ENCODE measurements around the gene ARHGAP24. TPM values are rescaled to one million over a fixed set of nuclear protein-coding genes. Genes with fewer than 3 reads are reported as not detected.

Gene ARHGAP24
- total RNA-seq, 1 experiment from 2014 or later: 4.6 TPM

GRCh38 chr4:85675076-85676049, 200.4 kb downstream of the ARHGAP24 start:
- no peak for DNase-seq (ENCODE audit: low spot score)
- in situ Hi-C loops (cut with HindIII; ENCODE audit: low sequenced_read_pairs): no loop called here

- DNase-seq (ENCODE audit: low spot score): peak; percentile 8
- in situ Hi-C loops (cut with HindIII; ENCODE audit: low sequenced_read_pairs): no loop called here
These were observed 201.1 kb downstream of the ARHGAP24 start for GRCh38 chr4:85676050-85676425.

- DNase-seq (ENCODE audit: low spot score): peak; percentile 45
- in situ Hi-C loops (cut with HindIII; ENCODE audit: low sequenced_read_pairs): no loop called here
These were observed 202.1 kb downstream of the ARHGAP24 start for GRCh38 chr4:85676850-85677590.

- in situ Hi-C loops (cut with HindIII; ENCODE audit: low sequenced_read_pairs): no loop called here
- DNase-seq (ENCODE audit: low spot score): no peak
These were observed 206.3 kb downstream of the ARHGAP24 start for GRCh38 chr4:85681221-85681657.

GRCh38 chr4:85681921-85682320, 207.0 kb downstream of the ARHGAP24 start:
- in situ Hi-C loops (cut with HindIII; ENCODE audit: low sequenced_read_pairs): no loop called here
- no peak for DNase-seq (ENCODE audit: low spot score)

GRCh38 chr4:85682391-85682790, 207.4 kb downstream of the ARHGAP24 start:
- in situ Hi-C loops (cut with HindIII; ENCODE audit: low sequenced_read_pairs): no loop called here
- no peak for DNase-seq (ENCODE audit: low spot score)

GRCh38 chr4:85684676-85685075, 209.7 kb downstream of the ARHGAP24 start:
- in situ Hi-C loops (cut with HindIII; ENCODE audit: low sequenced_read_pairs): no loop called here
- no peak for DNase-seq (ENCODE audit: low spot score)

- in situ Hi-C loops (cut with HindIII; ENCODE audit: low sequenced_read_pairs): no loop called here
- DNase-seq (ENCODE audit: low spot score): no peak
These were observed 211.4 kb downstream of the ARHGAP24 start for GRCh38 chr4:85686398-85686797.

- in situ Hi-C loops (cut with HindIII; ENCODE audit: low sequenced_read_pairs): no loop called here
- DNase-seq (ENCODE audit: low spot score): no peak
These were observed 213.2 kb downstream of the ARHGAP24 start for GRCh38 chr4:85688055-85688740.

GRCh38 chr4:85696661-85697060, 221.7 kb downstream of the ARHGAP24 start:
- no peak for DNase-seq (ENCODE audit: low spot score)
- in situ Hi-C loops (cut with HindIII; ENCODE audit: low sequenced_read_pairs): no loop called here

GRCh38 chr4:85697854-85698253, 222.9 kb downstream of the ARHGAP24 start:
- in situ Hi-C loops (cut with HindIII; ENCODE audit: low sequenced_read_pairs): no loop called here

GRCh38 chr4:85700362-85700761, 225.4 kb downstream of the ARHGAP24 start:
- in situ Hi-C loops (cut with HindIII; ENCODE audit: low sequenced_read_pairs): no loop called here
- DNase-seq (ENCODE audit: low spot score): no peak

More at GRCh38 chr4:85697854-85698253, 222.9 kb downstream of the ARHGAP24 start:
- DNase-seq (ENCODE audit: low spot score): no peak

- in situ Hi-C loops (cut with HindIII; ENCODE audit: low sequenced_read_pairs): no loop called here
- no peak for DNase-seq (ENCODE audit: low spot score)
These were observed 226.9 kb downstream of the ARHGAP24 start for GRCh38 chr4:85701861-85702321.

- in situ Hi-C loops (cut with HindIII; ENCODE audit: low sequenced_read_pairs): no loop called here
- no peak for DNase-seq (ENCODE audit: low spot score)
These were observed 228.1 kb downstream of the ARHGAP24 start for GRCh38 chr4:85703096-85703495.

- in situ Hi-C loops (cut with HindIII; ENCODE audit: low sequenced_read_pairs): no loop called here
- DNase-seq (ENCODE audit: low spot score): no peak
These were observed 232.7 kb downstream of the ARHGAP24 start for GRCh38 chr4:85707611-85708010.

GRCh38 chr4:85708468-85708867, 233.5 kb downstream of the ARHGAP24 start:
- in situ Hi-C loops (cut with HindIII; ENCODE audit: low sequenced_read_pairs): no loop called here
- DNase-seq (ENCODE audit: low spot score): no peak

GRCh38 chr4:85713005-85713404, 238.1 kb downstream of the ARHGAP24 start:
- in situ Hi-C loops (cut with HindIII; ENCODE audit: low sequenced_read_pairs): no loop called here
- no peak for DNase-seq (ENCODE audit: low spot score)

GRCh38 chr4:85715991-85716737, 241.2 kb downstream of the ARHGAP24 start:
- in situ Hi-C loops (cut with HindIII; ENCODE audit: low sequenced_read_pairs): no loop called here
- DNase-seq (ENCODE audit: low spot score): no peak

GRCh38 chr4:85717351-85717750, 242.4 kb downstream of the ARHGAP24 start:
- in situ Hi-C loops (cut with HindIII; ENCODE audit: low sequenced_read_pairs): no loop called here

More at GRCh38 chr4:85717351-85717750, 242.4 kb downstream of the ARHGAP24 start:
- no peak for DNase-seq (ENCODE audit: low spot score)

Data from G401 (cell line).